Neural cell (in vitro differentiated cells): ENCODE results near the gene GFI1. TPM values are rescaled to one million over a fixed set of nuclear protein-coding genes. Genes with fewer than 3 reads are reported as not detected.

Experiments used
- H2AFZ ChIP-seq: fragments of 200-600, 300-800 bp; sonication (generic), shearing (Covaris generic); 2 replicates; pipeline ENCODE4 v1.6.0; 2014; ENCODE audit warnings: low read depth, mild to moderate bottlenecking, antibody characterized with exemption, low read length, moderate library complexity
- H3F3A ChIP-seq: fragments of 200-600 bp; shearing (Covaris generic); 2 replicates; pipeline ENCODE4 v1.6.1; 2016; ENCODE audit warnings: mild to moderate bottlenecking, moderate library complexity, mixed read lengths, antibody characterized with exemption, low read length; ENCODE audit not compliant: insufficient read depth, poor library complexity, severe bottlenecking
- H3K27ac ChIP-seq: fragments of 200-600, 300-800 bp; sonication (generic), shearing (Covaris generic); 2 replicates; pipeline ENCODE4 v1.5.1; 2014; ENCODE audit warnings: mild to moderate bottlenecking, low read length, moderate library complexity
- H3K27me3 ChIP-seq: fragments of 300-800, 200-600 bp; sonication (generic), shearing (Covaris generic); 2 replicates; pipeline ENCODE4 v1.6.0; 2014; ENCODE audit warnings: mild to moderate bottlenecking, low read depth, low read length, moderate library complexity; ENCODE audit not compliant: insufficient read depth
- H3K36me3 ChIP-seq: fragments of 300-800, 200-600 bp; sonication (generic), shearing (Covaris generic); 2 replicates; pipeline ENCODE4 v1.5.1; 2014; ENCODE audit warnings: mild to moderate bottlenecking, antibody characterized with exemption, low read length, moderate library complexity; ENCODE audit not compliant: insufficient read depth
- H3K4me2 ChIP-seq: fragments of 300-800, 200-600 bp; sonication (generic), shearing (Covaris generic); 2 replicates; pipeline ENCODE4 v1.6.0; 2014; ENCODE audit warnings: mild to moderate bottlenecking, low read length
- H3K4me3 ChIP-seq: fragments of 300-800, 200-600 bp; sonication (generic), shearing (Covaris generic); 2 replicates; pipeline ENCODE4 v1.5.1; 2014; ENCODE audit warnings: mild to moderate bottlenecking, low read length, moderate library complexity
- H3K79me2 ChIP-seq: fragments of 200-600 bp; shearing (Covaris generic); replicated peaks from 2 replicates; pipeline ENCODE4 v1.6.0; 2014; ENCODE audit warnings: mild to moderate bottlenecking, low read length, moderate library complexity; ENCODE audit not compliant: insufficient read depth
- H3K9ac ChIP-seq: fragments of 300-800, 200-600 bp; sonication (generic), shearing (Covaris generic); 2 replicates; pipeline ENCODE4 v1.6.1; 2016; ENCODE audit warnings: mild to moderate bottlenecking, low read length, mixed read lengths
- H3K9me2 ChIP-seq: fragments of 200-600 bp; shearing (Covaris generic); 2 replicates; pipeline ENCODE4 v1.6.1; 2016; ENCODE audit warnings: mild to moderate bottlenecking, low read length, mixed read lengths; ENCODE audit not compliant: insufficient read depth
- H3K9me3 ChIP-seq: fragments of 200-600, 300-800 bp; sonication (generic), shearing (Covaris generic); 2 replicates; pipeline ENCODE4 v1.6.1; 2016; ENCODE audit warnings: mild to moderate bottlenecking, mixed run types, low read length, moderate library complexity, mixed read lengths
- H4K20me1 ChIP-seq: fragments of 200-600 bp; shearing (Covaris generic); 2 replicates; pipeline ENCODE4 v1.6.1; 2016; ENCODE audit warnings: mild to moderate bottlenecking, mixed run types; ENCODE audit not compliant: insufficient read depth
- EP300 ChIP-seq: fragments of 450-650 bp; conservative IDR thresholded peaks from 2 replicates; pipeline ENCODE4 v1.6.1; 2014; ENCODE audit warnings: antibody characterized with exemption, mild to moderate bottlenecking, moderate library complexity; ENCODE audit not compliant: poor library complexity, severe bottlenecking
- EZH2 ChIP-seq: fragments of 200-600, 300-800 bp; shearing (Covaris generic), sonication (generic); IDR thresholded peaks from 2 replicates; pipeline ENCODE4 v1.6.1; 2014; ENCODE audit warnings: antibody characterized with exemption, low read length, borderline replicate concordance, mild to moderate bottlenecking; ENCODE audit not compliant: insufficient read depth, poor library complexity, severe bottlenecking
- MXI1 ChIP-seq: fragments of 450-650 bp; conservative IDR thresholded peaks from 2 replicates; pipeline ENCODE4 v1.6.1; 2014; ENCODE audit warnings: antibody characterized with exemption, mild to moderate bottlenecking; ENCODE audit not compliant: poor library complexity, severe bottlenecking
- POLR2AphosphoS5 ChIP-seq: IDR thresholded peaks from 2 replicates; pipeline ENCODE4 v1.6.1; 2012
- RAD21 ChIP-seq: fragments of 450-650 bp; conservative IDR thresholded peaks from 2 replicates; pipeline ENCODE4 v1.6.1; 2014; ENCODE audit warnings: antibody characterized with exemption, mild to moderate bottlenecking, moderate library complexity
- SMC3 ChIP-seq: fragments of 450-650 bp; conservative IDR thresholded peaks from 2 replicates; pipeline ENCODE4 v1.6.1; 2014; ENCODE audit warnings: antibody characterized with exemption, mild to moderate bottlenecking, moderate library complexity; ENCODE audit not compliant: poor library complexity
- TAF1 ChIP-seq: IDR thresholded peaks from 2 replicates; pipeline ENCODE4 v1.6.1; 2012; ENCODE audit warnings: low read depth
- polyA plus RNA-seq: library from polyadenylated mRNA; depleted of rRNA; stranded (reverse); fragments of >200 nt; gene quantifications from 2 replicates; pipeline ENCODE4 v1.2.3, GENCODE V29; 2014
- TF ChIP-seq, protein P1 (sequence below): fragments of 450-650 bp; IDR thresholded peaks from 2 replicates; pipeline ENCODE4 v1.5.1; 2014; ENCODE audit warnings: antibody characterized with exemption, mild to moderate bottlenecking, moderate library complexity; ENCODE audit not compliant: poor library complexity, severe bottlenecking
- TF ChIP-seq, protein P2 (sequence below): IDR thresholded peaks from 2 replicates; pipeline ENCODE4 v1.6.1; 2012; ENCODE audit warnings: borderline replicate concordance

Gene GFI1
- polyA plus RNA-seq, 1 donor from 2014 or later, result not detected

DNA sequence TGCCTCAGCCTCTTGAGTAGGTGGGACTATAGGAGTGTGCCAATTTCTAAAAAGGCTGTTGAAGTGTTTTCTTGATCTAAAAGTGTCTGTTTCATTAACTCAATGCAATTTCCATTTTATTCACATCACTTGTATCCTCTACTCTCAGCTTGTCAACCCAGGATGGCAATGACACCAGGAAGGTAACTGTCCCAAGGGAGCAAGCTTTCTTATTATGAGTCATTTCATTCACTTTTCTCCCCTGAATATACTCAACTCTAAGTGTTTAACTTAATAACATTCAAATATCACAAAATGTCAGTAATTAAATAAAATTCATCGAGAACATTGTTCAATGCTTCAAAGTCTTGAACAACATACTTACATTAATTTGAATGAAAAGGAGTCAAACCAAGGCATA, 22.9 kb upstream of the GFI1 start:
- Histone ChIP-seq H3F3A (no peaks in the 10 kb centered on the region), H4K20me1 (no peaks in the 10 kb centered on the region), H3K79me2 (no peaks in the 10 kb centered on the region), H3K36me3 (no peaks in the 10 kb centered on the region), H3K4me3 (no peak overlapping the region), H3K9ac (no peak overlapping the region), H3K4me2 (no peak overlapping the region), H3K9me3 (no peaks in the 10 kb centered on the region), H3K9me2 (no peaks in the 10 kb centered on the region), H3K27me3 (no peaks in the 10 kb centered on the region), H3K27ac (no peak overlapping the region), H2AFZ (no peak overlapping the region)
- TF ChIP-seq, protein P1, sequence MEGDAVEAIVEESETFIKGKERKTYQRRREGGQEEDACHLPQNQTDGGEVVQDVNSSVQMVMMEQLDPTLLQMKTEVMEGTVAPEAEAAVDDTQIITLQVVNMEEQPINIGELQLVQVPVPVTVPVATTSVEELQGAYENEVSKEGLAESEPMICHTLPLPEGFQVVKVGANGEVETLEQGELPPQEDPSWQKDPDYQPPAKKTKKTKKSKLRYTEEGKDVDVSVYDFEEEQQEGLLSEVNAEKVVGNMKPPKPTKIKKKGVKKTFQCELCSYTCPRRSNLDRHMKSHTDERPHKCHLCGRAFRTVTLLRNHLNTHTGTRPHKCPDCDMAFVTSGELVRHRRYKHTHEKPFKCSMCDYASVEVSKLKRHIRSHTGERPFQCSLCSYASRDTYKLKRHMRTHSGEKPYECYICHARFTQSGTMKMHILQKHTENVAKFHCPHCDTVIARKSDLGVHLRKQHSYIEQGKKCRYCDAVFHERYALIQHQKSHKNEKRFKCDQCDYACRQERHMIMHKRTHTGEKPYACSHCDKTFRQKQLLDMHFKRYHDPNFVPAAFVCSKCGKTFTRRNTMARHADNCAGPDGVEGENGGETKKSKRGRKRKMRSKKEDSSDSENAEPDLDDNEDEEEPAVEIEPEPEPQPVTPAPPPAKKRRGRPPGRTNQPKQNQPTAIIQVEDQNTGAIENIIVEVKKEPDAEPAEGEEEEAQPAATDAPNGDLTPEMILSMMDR, result no peak
- TF ChIP-seq SMC3, result no peak

DNA sequence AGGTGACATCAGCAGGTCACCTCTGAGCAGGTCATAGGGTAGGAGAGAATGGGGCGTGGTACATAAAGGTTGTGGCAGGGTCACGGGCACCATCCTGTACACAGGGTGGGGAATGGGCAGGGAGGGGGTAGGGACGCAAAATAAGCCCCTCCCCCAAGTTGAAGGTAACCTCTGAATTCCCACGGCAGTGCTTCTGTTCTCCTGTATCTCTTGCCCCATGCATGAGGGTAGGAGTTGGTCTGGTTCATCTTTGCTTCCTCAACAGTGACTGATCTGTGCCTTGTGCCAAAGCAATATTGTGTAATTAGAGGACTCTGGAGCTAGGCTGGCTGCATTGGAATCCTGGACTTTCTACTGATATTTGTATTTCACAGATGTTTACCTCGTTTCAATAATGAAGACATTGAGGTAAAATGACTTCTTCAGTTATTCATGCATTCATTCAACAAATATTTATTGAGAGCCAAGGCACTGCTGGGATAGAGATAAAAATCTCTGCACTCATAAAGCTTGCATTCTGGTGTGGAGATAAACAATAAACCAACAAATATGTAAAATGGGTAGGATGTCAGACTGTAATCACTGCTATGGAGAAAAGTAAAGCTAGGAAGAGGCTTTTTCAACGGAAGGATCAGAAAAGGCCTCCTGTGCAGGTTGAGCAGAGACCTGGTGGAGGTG, 18.4 kb upstream of the GFI1 start:
- Histone ChIP-seq H3K27me3 (no peaks in the 10 kb centered on the region), H4K20me1 (no peaks in the 10 kb centered on the region), H3K79me2 (no peaks in the 10 kb centered on the region), H3K4me2 (no peak overlapping the region), H3K36me3 (no peaks in the 10 kb centered on the region), H3K9me3 (no peaks in the 10 kb centered on the region), H3K4me3 (no peak overlapping the region), H3K9me2 (no peaks in the 10 kb centered on the region), H3K9ac (no peak overlapping the region), H3K27ac (no peak overlapping the region), H2AFZ (no peak overlapping the region), H3F3A (no peaks in the 10 kb centered on the region)
- TF ChIP-seq SMC3 (no peak), EZH2 (no peak), RAD21 (no peak)

DNA sequence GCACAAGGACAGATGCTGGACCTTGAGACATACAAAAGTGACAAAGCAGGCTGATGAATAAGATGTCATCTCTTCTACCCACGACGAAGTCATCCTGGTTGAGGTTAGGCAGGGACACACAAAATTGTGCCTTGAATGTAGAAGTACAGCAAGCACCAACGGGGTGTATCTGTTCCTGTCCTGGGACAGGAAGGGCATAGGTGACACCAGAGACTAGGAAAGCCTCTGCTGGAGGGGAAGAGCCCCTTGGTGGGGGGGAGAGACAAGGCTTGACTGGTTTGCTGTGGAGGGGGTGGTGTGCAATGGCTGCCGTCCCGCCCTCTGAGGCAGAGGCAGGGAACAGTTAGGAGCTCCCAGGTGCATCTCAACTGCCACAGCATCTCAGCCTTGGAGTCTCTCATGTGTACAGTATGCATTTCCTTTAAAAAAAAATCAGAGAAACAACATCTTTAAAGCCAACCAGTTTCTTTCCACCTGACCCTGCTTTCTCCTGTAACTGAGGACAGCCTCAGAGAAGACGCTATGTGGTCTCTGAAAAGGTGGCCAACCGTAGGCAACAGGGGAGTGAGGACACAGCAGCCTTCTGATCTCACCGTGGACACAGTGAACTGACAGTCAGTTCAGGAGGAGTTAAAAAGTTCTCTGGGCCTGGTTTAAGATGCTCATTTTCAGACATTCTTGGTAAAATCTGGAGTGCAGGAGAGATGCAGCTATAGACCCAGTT, 17.7 kb upstream of the GFI1 start:
- TF ChIP-seq, protein P2, sequence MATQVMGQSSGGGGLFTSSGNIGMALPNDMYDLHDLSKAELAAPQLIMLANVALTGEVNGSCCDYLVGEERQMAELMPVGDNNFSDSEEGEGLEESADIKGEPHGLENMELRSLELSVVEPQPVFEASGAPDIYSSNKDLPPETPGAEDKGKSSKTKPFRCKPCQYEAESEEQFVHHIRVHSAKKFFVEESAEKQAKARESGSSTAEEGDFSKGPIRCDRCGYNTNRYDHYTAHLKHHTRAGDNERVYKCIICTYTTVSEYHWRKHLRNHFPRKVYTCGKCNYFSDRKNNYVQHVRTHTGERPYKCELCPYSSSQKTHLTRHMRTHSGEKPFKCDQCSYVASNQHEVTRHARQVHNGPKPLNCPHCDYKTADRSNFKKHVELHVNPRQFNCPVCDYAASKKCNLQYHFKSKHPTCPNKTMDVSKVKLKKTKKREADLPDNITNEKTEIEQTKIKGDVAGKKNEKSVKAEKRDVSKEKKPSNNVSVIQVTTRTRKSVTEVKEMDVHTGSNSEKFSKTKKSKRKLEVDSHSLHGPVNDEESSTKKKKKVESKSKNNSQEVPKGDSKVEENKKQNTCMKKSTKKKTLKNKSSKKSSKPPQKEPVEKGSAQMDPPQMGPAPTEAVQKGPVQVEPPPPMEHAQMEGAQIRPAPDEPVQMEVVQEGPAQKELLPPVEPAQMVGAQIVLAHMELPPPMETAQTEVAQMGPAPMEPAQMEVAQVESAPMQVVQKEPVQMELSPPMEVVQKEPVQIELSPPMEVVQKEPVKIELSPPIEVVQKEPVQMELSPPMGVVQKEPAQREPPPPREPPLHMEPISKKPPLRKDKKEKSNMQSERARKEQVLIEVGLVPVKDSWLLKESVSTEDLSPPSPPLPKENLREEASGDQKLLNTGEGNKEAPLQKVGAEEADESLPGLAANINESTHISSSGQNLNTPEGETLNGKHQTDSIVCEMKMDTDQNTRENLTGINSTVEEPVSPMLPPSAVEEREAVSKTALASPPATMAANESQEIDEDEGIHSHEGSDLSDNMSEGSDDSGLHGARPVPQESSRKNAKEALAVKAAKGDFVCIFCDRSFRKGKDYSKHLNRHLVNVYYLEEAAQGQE, result no peak
- TF ChIP-seq MXI1 (no peak), SMC3 (no peak), EZH2 (no peak), EP300 (no peak), POLR2AphosphoS5 (no peak), TAF1 (no peak), RAD21 (no peak)
- TF ChIP-seq, protein P1, result no peak
- H3K9me3 ChIP-seq, result no peaks in the 10 kb centered on the region
- no peak overlapping the region for H3K27ac ChIP-seq
- no peaks in the 10 kb centered on the region for H3K9me2 ChIP-seq
- no peak overlapping the region for H2AFZ ChIP-seq
- H3K4me3 ChIP-seq, result no peak overlapping the region
- H3K9ac ChIP-seq, result no peak overlapping the region
- H4K20me1 ChIP-seq, result no peaks in the 10 kb centered on the region
- H3K27me3 ChIP-seq, result no peaks in the 10 kb centered on the region
- H3K4me2 ChIP-seq, result no peak overlapping the region
- H3K79me2 ChIP-seq, result no peaks in the 10 kb centered on the region
- no peaks in the 10 kb centered on the region for H3F3A ChIP-seq
- no peaks in the 10 kb centered on the region for H3K36me3 ChIP-seq
